Spleen (tissue), 11 donors: ENCODE results near the gene GSDMA. TPM values are rescaled to one million over a fixed set of nuclear protein-coding genes. Genes with fewer than 3 reads are reported as not detected.

Experiments
- DNase-seq: peaks from one replicate; pipeline ENCODE4 v3.0.0-alpha.2; 2020
- H3K27ac ChIP-seq, 8 donors: fragments of 200-600 bp; sonication (generic) in 7 of 8; 1 replicate in 4 of 8; 2 replicates in 4 of 8; pipeline versions ENCODE4 v1.5.0 to v1.8.0; 2016 to 2021; ENCODE audit warnings: inconsistent platforms in 4 of 8, mild to moderate bottlenecking in 4 of 8, moderate library complexity in 1 of 8
- H3K27me3 ChIP-seq, 7 donors: fragments of 200-600 bp; sonication (generic) in 6 of 7; replicated peaks in 1 of 7; 1 replicate in 4 of 7; 2 replicates in 3 of 7; pipeline versions ENCODE4 v1.5.0 to v1.8.0; 2016 to 2021; ENCODE audit warnings: inconsistent platforms in 3 of 7, mild to moderate bottlenecking in 1 of 7
- H3K36me3 ChIP-seq, 6 donors: fragments of 200-600 bp; sonication (generic) in 5 of 6; 1 replicate in 4 of 6; 2 replicates in 2 of 6; pipeline versions ENCODE4 v1.5.0 to v1.8.0; 2016 to 2021; ENCODE audit warnings: inconsistent platforms in 2 of 6
- H3K4me1 ChIP-seq, 6 donors: fragments of 200-600 bp; sonication (generic) in 5 of 6; 1 replicate in 3 of 6; 2 replicates in 3 of 6; pipeline versions ENCODE4 v1.5.0 to v1.8.0; 2016 to 2021; ENCODE audit warnings: inconsistent platforms in 3 of 6
- H3K4me3 ChIP-seq, 8 donors: fragments of 200-600 bp; sonication (generic) in 7 of 8; 1 replicate in 4 of 8; 2 replicates in 4 of 8; pipeline versions ENCODE4 v1.5.0 to v1.8.0; 2016 to 2021; ENCODE audit warnings: inconsistent platforms in 4 of 8, mild to moderate bottlenecking in 4 of 8, moderate library complexity in 2 of 8
- H3K9me3 ChIP-seq, 8 donors: fragments of 200-600 bp; sonication (generic) in 7 of 8; 1 replicate in 4 of 8; 2 replicates in 4 of 8; pipeline versions ENCODE4 v1.5.0 to v1.8.0; 2016 to 2021; ENCODE audit warnings: inconsistent platforms in 4 of 8
- POLR2A ChIP-seq, 3 donors: fragments of 450-650 bp; IDR thresholded peaks; one replicate each; pipeline ENCODE4 v1.5.1; 2017; ENCODE audit warnings: antibody characterized with exemption in 3 of 3, mild to moderate bottlenecking in 1 of 3
- POLR2AphosphoS5 ChIP-seq, 3 donors: sonication (generic); formaldehyde crosslinking; IDR thresholded peaks; one replicate each; pipeline ENCODE4 v1.5.1; 2017; ENCODE audit warnings: antibody characterized with exemption in 3 of 3
- WGBS, 5 donors: extraction: QIAGEN DNeasy Blood & Tissue Kit in 3 of 5; methylation state at CpG; one replicate each; pipeline versions ENCODE4 v1.1.5 to v1.1.7; 2013 to 2018; 5-methylcytosine and 5-hydroxymethylcytosine counted together
- intact Hi-C: fragments of 100-400 bp; cut with DNase I; formaldehyde crosslinking; loops from one replicate; pipeline ENCODE4 v1.15.0; 2023; ENCODE audit warnings: low total_unique reads
- polyA plus RNA-seq, 3 donors: library from polyadenylated mRNA; stranded (reverse); fragments of 200-250 nt; gene quantifications; one replicate each; pipeline ENCODE4 v1.2.1, GENCODE V29; 2013
- total RNA-seq, 7 donors: library from RNA; depleted of rRNA in 3 of 7; stranded (reverse); fragments of >200 nt in 3 of 7; fragmentation: NEBNext Ultra II Directional in 4 of 7; extraction: Animal tissue kit (Norgen Biotek cat#: 25700) in 4 of 7; gene quantifications; one replicate each; pipeline versions ENCODE4 v1.1.0 to v1.2.1, GENCODE V29; 2016 to 2021
- TF ChIP-seq, protein P1 (sequence below), 11 experiments: fragments of 200-600 bp in 7 of 11; fragments of 450-650 bp in 4 of 11; sonication (generic) in 4 of 11; IDR thresholded peaks in 8 of 11; conservative IDR thresholded peaks in 3 of 11; 1 replicate in 7 of 11; 2 replicates in 4 of 11; pipeline versions ENCODE4 v1.4.0 to v1.8.0; 2016 to 2021; ENCODE audit warnings: antibody characterized with exemption in 11 of 11, inconsistent platforms in 4 of 11, mild to moderate bottlenecking in 1 of 11
- donor health status: healthy with polysubstance abuse.
- donor health status: DM: no; HTN: no; CAD: no; lungs with moderate emphysema.
- donor health status: DM: no; HTN: no; CAD: no.
- donor health status: Bipolar disorder and iron deficiency.
- donor health status: healthy.
- donor health status: DM: no; HTN: no; CAD: no.
- donor health status: DM: yes; HTN: yes; CAD: no.

The GSDMA gene
- total and polyA plus RNA-seq, 10 donors = 0.07 to 1.2 (median 0.41) TPM; not detected in 3

DNA sequence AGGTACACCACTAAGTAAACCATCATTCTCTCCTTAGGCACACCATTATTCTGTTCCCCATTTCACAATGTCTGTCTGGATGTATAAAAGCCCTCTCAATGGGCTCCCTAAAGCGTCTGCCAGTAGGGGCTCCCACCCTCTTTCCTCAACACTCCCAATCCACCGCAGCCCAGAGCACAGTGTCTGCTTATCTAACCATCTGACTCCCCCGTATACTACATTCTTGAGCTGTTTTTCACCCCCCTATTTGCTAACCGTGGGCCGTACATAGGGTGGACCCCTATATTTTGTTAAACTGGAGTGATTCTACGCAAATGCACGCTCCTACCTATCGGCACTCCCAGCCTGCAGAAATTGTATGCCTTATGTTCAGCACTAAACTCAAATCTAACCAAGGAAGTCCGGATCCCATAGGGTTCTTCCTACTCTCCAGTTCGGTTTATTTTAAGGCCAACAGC lies 17.1 kb downstream of the GSDMA start:
- Histone ChIP-seq H3K4me1 (peaks cover 17 to 49% (median 34%) of the 10 kb centered on the region in 6 donors), H3K4me3 (peak overlapping the region; percentile 14 to 95 (median 82)), H3K27me3 (no peaks in the 10 kb centered on the region), H3K9me3 (no peaks in the 10 kb centered on the region), H3K27ac (peak overlapping the region; percentile 91 to 98 (median 95)), H3K36me3 (peaks cover 3 to 15% (median 9%) of the 10 kb centered on the region in 6 donors)
- 0 to 1% (median 1%) methylated on average over 10 of the region's 10 CpGs for WGBS, 5 donors
- intact Hi-C loops = no loop called here
- TF ChIP-seq, protein P1, sequence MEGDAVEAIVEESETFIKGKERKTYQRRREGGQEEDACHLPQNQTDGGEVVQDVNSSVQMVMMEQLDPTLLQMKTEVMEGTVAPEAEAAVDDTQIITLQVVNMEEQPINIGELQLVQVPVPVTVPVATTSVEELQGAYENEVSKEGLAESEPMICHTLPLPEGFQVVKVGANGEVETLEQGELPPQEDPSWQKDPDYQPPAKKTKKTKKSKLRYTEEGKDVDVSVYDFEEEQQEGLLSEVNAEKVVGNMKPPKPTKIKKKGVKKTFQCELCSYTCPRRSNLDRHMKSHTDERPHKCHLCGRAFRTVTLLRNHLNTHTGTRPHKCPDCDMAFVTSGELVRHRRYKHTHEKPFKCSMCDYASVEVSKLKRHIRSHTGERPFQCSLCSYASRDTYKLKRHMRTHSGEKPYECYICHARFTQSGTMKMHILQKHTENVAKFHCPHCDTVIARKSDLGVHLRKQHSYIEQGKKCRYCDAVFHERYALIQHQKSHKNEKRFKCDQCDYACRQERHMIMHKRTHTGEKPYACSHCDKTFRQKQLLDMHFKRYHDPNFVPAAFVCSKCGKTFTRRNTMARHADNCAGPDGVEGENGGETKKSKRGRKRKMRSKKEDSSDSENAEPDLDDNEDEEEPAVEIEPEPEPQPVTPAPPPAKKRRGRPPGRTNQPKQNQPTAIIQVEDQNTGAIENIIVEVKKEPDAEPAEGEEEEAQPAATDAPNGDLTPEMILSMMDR (IDR thresholded peaks at IDR 0.05 in 8 of 11, conservative IDR thresholded peaks at IDR 0.05 in 3 of 11) = no peak
- TF ChIP-seq POLR2A (IDR thresholded peaks at IDR 0.05) (no peak), POLR2AphosphoS5 (IDR thresholded peaks at IDR 0.05) (no peak)
- no peak for DNase-seq

DNA sequence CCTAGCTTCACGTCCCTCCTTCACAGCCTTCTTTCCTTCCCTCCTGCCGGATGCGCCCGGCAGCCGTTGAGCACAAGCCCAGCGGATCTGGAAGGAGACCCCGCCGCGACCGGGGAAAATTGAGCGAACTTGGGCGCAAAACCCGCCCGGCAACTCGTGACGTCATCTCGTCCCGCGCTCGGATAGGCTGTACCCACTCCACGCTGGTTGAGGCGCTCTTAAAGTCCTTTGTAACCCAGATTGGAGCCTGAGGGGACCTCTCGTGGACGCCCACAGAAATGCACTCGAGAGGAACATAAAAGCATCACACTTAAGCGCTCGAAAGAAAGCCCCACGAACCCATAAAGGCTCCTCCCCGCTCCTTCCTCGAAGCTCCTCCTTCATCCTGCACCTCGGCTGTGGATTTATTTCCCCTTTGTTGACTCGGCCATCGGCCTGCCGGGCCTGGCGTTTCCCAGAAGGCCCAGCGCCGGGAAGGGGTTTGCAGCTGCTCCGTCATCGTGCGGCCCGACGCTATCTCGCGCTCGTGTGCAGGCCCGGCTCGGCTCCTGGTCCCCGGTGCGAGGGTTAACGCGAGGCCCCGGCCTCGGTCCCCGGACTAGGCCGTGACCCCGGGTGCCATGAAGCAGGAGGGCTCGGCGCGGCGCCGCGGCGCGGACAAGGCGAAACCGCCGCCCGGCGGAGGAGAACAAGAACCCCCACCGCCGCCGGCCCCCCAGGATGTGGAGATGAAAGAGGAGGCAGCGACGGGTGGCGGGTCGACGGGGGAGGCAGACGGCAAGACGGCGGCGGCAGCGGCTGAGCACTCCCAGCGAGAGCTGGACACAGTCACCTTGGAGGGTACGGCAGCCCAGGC lies 17.8 kb downstream of the GSDMA start, which contains the start of gene PSMD3:
Gene PSMD3 (plus strand): TSS at position 457 of the 856 bp plus-strand sequence. CDS start 164 bp downstream, at position 621.
- 0 to 1% (median 0%) methylated on average over 48 to 84 of the region's 84 CpGs for WGBS, 5 donors
- peak within 1 kb of the TSS; percentile 67 to 95 (median 87) for H3K4me3 ChIP-seq
- H3K27me3 ChIP-seq = no peaks in the 10 kb centered on the region
- intact Hi-C loops = no loop called here
- peak; percentile 99 for DNase-seq
- H3K9me3 ChIP-seq = no peaks in the 10 kb centered on the region
- TF ChIP-seq POLR2A (IDR thresholded peaks at IDR 0.05) (peak; percentile 35 to 85 (median 64)), POLR2AphosphoS5 (IDR thresholded peaks at IDR 0.05) (peak; percentile 97 to 99 (median 97))
- TF ChIP-seq, protein P1 (IDR thresholded peaks at IDR 0.05 in 8 of 11, conservative IDR thresholded peaks at IDR 0.05 in 3 of 11) = peak; percentile 79 to 99 (median 93)
- peak within 1 kb of the TSS; percentile 91 to 98 (median 95) for H3K27ac ChIP-seq
- H3K36me3 ChIP-seq = peaks cover 3 to 22% (median 16%) of the 10 kb centered on the region in 6 donors
- peaks cover 17 to 55% (median 34%) of the 10 kb centered on the region in 6 donors for H3K4me1 ChIP-seq

DNA sequence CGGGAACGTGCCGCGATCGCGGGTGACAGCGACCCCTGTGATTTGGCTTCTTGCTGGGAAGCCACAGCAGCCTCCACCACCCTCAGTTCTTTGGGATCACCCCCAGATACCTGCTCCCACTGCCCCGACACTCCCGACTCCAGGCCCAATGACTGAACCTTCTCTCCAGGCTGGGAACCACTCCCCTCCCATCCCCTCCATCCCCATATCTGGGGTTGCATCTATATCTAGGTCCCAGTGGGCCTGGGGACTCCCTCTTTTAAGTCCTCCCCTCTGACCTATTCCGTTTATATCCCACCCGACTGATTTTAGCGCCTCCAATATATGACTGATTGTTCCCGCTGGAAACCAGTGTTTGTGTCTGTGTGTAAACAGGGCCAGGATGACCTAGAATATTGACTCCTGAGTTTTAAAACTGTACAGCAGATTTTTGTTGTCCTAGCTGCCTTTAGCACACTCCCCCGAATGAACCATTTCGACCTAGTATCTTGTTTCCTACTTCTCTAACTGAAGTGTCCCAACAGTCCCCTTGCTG lies 18.5 kb downstream of the GSDMA start:
- Histone ChIP-seq H3K36me3 (peaks cover 3 to 29% (median 23%) of the 10 kb centered on the region in 6 donors), H3K4me3 (peak overlapping the region; percentile 67 to 95 (median 87)), H3K27me3 (no peaks in the 10 kb centered on the region), H3K4me1 (peaks cover 17 to 57% (median 34%) of the 10 kb centered on the region in 6 donors), H3K27ac (peak overlapping the region; percentile 91 to 98 (median 95)), H3K9me3 (no peaks in the 10 kb centered on the region)
- WGBS, 5 donors = 0 to 2% (median 1%) methylated on average over 15 of the region's 15 CpGs
- intact Hi-C loops = no loop called here
- DNase-seq = no peak
- TF ChIP-seq POLR2AphosphoS5 (IDR thresholded peaks at IDR 0.05) (no peak), POLR2A (IDR thresholded peaks at IDR 0.05) (no peak)
- TF ChIP-seq, protein P1 (IDR thresholded peaks at IDR 0.05 in 8 of 11, conservative IDR thresholded peaks at IDR 0.05 in 3 of 11) = no peak
